IMR-90 (cell line): ENCODE results near the gene NADK2.

Experiments used
- CTCF ChIP-seq: conservative IDR thresholded peaks from 2 replicates; pipeline ENCODE4 v1.5.1; 2012; ENCODE audit warnings: mild to moderate bottlenecking, low read depth, low read length, improper control_type of control experiment
- ELK1 ChIP-seq: fragments of 150-350 bp; IDR thresholded peaks from 2 replicates; pipeline ENCODE4 v1.6.1; 2016; ENCODE audit warnings: low read depth, mild to moderate bottlenecking, low read length, moderate library complexity, borderline replicate concordance
- MAFK ChIP-seq: IDR thresholded peaks from 2 replicates; pipeline ENCODE4 v1.6.1; 2012; ENCODE audit warnings: low read depth, low read length, improper control_type of control experiment
- NFE2L2 ChIP-seq: fragments of 150-350 bp; IDR thresholded peaks from 2 replicates; pipeline ENCODE4 v1.6.1; 2016; ENCODE audit warnings: low read depth, mild to moderate bottlenecking, low read length
- POLR2A ChIP-seq: IDR thresholded peaks from 2 replicates; pipeline ENCODE4 v1.6.1; 2012; ENCODE audit warnings: mild to moderate bottlenecking, low read depth, low read length
- RAD21 ChIP-seq: IDR thresholded peaks from 2 replicates; pipeline ENCODE4 v1.6.1; 2012; ENCODE audit warnings: low read length, improper control_type of control experiment
- SMC3 ChIP-seq: fragments of 150-350 bp; IDR thresholded peaks from 2 replicates; pipeline ENCODE4 v1.6.1; 2016; ENCODE audit warnings: low read depth, mild to moderate bottlenecking, antibody characterized with exemption, low read length, moderate library complexity

GRCh38 chr5:36162810-36163486 is 78.8 kb downstream of the NADK2 start:
- no peak for TF ChIP-seq NFE2L2
- TF ChIP-seq MAFK, result no peak
- TF ChIP-seq SMC3, result no peak
- no peak for TF ChIP-seq CTCF
- no peak for TF ChIP-seq POLR2A
- no peak for TF ChIP-seq ELK1
- TF ChIP-seq RAD21, result no peak
